Fibroblast of the aortic adventitia (primary cell): ENCODE results near the gene NDST4. TPM values are rescaled to one million over a fixed set of nuclear protein-coding genes. Genes with fewer than 3 reads are reported as not detected.
A peak's percentile ranks its signal among the peaks of the same experiment; 100 is the strongest.

Source experiments
- DNase-seq: peaks from one replicate; pipeline ENCODE4 v3.0.0-alpha.2; 2010; ENCODE audit warnings: low read depth
- H3K4me3 ChIP-seq: 2 replicates; pipeline ENCODE4 v1.5.1; 2011; ENCODE audit warnings: low read depth, mild to moderate bottlenecking, control low read depth, low read length, moderate library complexity
- total RNA-seq: library from RNA; depleted of rRNA; stranded (reverse); fragments of >200 nt; gene quantifications from 2 replicates; pipeline ENCODE4 v1.2.3, GENCODE V29; 2012; ENCODE audit warnings: low replicate concordance
- TF ChIP-seq, protein P1 (sequence below): IDR thresholded peaks from 2 replicates; pipeline ENCODE4 v1.5.1; 2011; ENCODE audit warnings: mild to moderate bottlenecking, low read length, control low read depth, inconsistent platforms; ENCODE audit not compliant: insufficient read depth

The NDST4 gene
- total RNA-seq = not detected in 2 replicates

DNA sequence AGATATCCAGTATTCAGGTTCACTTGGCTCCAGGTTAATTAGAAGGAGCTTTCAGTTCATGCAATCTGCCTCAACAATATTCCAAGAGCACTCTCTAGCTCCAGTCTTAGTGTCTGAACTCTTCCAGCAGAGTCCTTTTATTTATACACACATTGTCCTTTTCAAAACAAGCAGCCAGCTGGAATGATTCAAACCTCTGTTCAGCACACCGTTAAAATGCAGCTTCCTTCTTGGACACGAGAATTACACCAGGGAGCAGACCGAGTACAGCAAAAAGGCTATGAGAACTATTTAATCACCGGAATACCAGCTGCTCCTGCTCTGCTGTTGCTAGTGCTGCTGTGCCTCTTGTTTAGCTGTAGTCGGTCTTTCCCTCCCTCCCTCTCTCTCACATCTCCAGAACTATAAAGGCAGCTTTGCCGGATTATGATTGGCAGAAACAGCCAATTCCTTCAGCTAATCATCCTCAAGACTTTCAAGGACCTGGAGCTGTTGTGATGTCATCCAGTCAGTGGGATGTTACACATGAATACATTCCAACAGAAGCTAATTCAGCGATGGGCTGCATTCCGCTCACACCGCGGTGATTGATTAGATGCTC lies at the start of gene NDST4:
Gene NDST4, minus strand, starts transcription at position 115 of the 601 bp plus-strand sequence. CDS start 36,584 bp downstream, outside the sequence.
- TF ChIP-seq, protein P1, sequence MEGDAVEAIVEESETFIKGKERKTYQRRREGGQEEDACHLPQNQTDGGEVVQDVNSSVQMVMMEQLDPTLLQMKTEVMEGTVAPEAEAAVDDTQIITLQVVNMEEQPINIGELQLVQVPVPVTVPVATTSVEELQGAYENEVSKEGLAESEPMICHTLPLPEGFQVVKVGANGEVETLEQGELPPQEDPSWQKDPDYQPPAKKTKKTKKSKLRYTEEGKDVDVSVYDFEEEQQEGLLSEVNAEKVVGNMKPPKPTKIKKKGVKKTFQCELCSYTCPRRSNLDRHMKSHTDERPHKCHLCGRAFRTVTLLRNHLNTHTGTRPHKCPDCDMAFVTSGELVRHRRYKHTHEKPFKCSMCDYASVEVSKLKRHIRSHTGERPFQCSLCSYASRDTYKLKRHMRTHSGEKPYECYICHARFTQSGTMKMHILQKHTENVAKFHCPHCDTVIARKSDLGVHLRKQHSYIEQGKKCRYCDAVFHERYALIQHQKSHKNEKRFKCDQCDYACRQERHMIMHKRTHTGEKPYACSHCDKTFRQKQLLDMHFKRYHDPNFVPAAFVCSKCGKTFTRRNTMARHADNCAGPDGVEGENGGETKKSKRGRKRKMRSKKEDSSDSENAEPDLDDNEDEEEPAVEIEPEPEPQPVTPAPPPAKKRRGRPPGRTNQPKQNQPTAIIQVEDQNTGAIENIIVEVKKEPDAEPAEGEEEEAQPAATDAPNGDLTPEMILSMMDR = no peak
- DNase-seq = no peak

DNA sequence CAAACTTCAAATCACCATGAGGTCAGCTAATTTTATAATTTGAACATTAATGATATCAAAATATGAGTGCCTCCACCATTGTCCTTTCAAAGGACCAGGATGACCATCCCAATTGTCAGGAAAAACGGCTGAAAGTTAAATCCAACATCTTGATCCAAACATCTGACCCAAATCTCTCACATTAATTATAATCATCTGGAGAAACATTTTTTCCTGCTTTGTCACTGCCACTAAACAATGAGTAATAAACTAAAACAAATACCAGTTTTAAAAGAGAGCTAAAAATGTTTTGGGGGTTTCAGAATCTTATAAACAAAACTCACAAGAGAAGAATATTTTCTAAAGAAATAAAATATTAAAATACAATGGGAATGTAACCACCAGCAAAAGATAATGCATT lies 45.7 kb upstream of the NDST4 start:
- TF ChIP-seq, protein P1 = no peak
- no peak overlapping the region for H3K4me3 ChIP-seq
- peak; percentile 1 for DNase-seq

More for the DNA sequence above, at the start of gene NDST4:
- H3K4me3 ChIP-seq = no peak within 1 kb of the TSS

DNA sequence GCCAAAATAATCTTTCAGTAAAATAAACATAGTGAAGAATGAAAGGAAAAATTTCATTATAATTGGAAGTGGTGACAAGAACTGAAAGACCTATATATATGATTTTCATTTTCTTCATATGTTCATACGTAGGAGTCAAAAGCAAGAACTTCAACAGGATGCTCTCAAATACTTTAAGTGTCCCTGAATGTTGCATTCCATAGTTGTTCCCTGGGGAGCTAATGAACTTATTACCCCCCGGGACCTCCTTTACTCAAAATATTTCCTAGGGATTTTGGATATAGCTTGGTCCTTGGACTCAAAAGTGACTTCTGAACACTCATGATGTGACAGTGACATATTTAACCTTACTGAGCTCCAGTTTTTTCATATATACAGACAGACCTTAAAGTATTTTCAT lies 44.9 kb upstream of the NDST4 start:
- TF ChIP-seq, protein P1 = no peak
- no peak for DNase-seq
- no peak overlapping the region for H3K4me3 ChIP-seq

DNA sequence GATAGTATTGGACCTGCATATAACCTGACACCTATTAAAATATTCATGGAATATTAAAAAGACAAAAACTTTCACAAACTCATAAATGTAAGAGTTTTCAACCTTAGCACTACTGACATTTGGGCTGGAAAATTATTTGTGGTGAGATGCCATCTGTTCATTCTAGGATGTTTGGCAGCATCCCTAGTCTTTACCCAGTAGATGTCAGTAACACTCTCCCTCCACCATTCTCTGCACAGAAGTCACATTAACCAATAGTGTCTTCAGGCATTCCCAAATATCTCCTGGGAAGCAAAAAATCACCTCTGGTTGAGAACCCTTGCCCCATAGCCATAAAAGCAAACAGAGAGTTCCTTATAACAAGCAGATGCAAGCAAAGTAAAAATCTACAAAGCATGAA lies 41.4 kb upstream of the NDST4 start:
- H3K4me3 ChIP-seq = no peak overlapping the region
- DNase-seq = no peak
- TF ChIP-seq, protein P1 = no peak

DNA sequence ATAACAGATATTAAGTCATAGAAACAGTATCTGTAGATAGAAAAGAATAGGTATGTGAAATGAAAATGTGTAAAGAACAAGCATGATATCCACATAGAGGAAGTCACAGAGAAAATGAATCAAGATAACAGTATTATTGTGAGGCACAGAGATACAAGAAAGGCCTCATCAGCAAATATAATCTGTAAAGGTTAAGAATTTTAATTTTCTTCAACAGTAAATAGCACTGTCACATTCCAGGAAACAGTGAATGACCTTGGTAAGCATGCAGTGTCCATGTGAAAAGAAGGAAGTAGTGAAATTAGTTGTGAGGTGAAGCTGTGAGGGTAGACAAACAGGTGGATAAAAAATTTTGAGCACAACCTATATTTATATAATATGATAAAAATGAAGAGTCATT lies 39.5 kb upstream of the NDST4 start:
- no peak for DNase-seq
- TF ChIP-seq, protein P1 = no peak
- no peak overlapping the region for H3K4me3 ChIP-seq

DNA sequence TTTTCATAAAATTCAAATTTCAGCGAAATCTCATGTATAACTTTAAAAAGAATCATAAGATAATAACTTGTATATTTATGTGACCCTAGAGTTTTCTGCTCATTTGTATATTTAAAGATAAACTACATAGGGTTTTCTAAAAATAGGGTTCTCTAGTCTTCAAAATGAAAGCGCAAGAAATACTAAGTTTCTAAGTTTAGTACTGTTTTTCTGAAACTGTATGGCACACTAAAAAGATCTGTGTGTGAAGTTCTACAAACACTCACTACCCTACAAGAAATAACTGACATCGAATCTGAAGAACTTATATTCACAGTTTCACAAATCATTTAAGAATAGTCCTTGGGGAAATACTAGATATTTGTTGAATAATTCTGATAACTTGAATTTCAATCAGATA lies 38.7 kb upstream of the NDST4 start:
- TF ChIP-seq, protein P1 = no peak
- DNase-seq = no peak
- H3K4me3 ChIP-seq = no peak overlapping the region

DNA sequence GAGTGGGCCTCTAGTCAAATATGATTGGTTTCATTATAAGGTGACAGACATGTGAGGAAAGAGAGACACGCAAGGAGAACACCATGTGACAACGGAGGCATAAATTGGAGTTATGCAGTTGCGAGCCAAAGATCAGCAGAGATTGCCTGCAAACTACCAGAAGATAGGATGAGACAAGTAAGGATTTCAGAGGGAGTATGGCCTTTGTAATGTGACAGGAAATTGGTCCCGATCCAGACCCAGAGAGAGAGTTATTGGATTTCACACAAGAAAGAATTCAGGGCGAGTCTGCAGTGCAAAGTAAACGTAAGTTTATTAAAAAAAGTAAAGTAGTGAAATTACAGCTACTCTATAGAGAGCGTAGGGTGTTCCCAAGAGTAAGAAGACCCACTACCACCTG lies 35.7 kb upstream of the NDST4 start:
- H3K4me3 ChIP-seq = no peak overlapping the region
- TF ChIP-seq, protein P1 = no peak
- no peak for DNase-seq
